Neuron (in vitro differentiated cells): ENCODE results near the gene AKT2.

Experiments
- H2AFZ ChIP-seq: one replicate; pipeline ENCODE4 v1.6.1; 2013; ENCODE audit warnings: low read depth, mild to moderate bottlenecking, inconsistent platforms, low read length, moderate library complexity
- H3K27me3 ChIP-seq: one replicate; pipeline ENCODE4 v1.6.1; 2013; ENCODE audit warnings: low read length; ENCODE audit not compliant: insufficient read depth
- H3K36me3 ChIP-seq: one replicate; pipeline ENCODE4 v1.6.1; 2013; ENCODE audit warnings: low read length; ENCODE audit not compliant: insufficient read depth
- H3K4me1 ChIP-seq: one replicate; pipeline ENCODE4 v1.6.1; 2013; ENCODE audit warnings: low read length; ENCODE audit not compliant: insufficient read depth
- H3K4me3 ChIP-seq: 2 replicates; pipeline ENCODE4 v1.5.1; 2013; ENCODE audit warnings: mild to moderate bottlenecking, low read length, moderate library complexity
- H3K9me3 ChIP-seq: one replicate; pipeline ENCODE4 v1.6.1; 2013; ENCODE audit warnings: low read length

AKT2 gene

GRCh38 chr19:40285353-40286234 lies 449 bp upstream of the AKT2 start:
- Histone ChIP-seq H3K4me1 (peaks cover 18% of the 10 kb centered on the region), H3K36me3 (no peaks in the 10 kb centered on the region), H3K9me3 (no peaks in the 10 kb centered on the region), H3K4me3 (peak overlapping the region; percentile 80), H2AFZ (peak overlapping the region; percentile 68), H3K27me3 (no peaks in the 10 kb centered on the region)

GRCh38 chr19:40284251-40284500 lies 969 bp downstream of the AKT2 start:
- peak overlapping the region; percentile 80 for H3K4me3 ChIP-seq
- peaks cover 18% of the 10 kb centered on the region for H3K4me1 ChIP-seq
- no peaks in the 10 kb centered on the region for H3K27me3 ChIP-seq
- H3K36me3 ChIP-seq, result no peaks in the 10 kb centered on the region
- no peaks in the 10 kb centered on the region for H3K9me3 ChIP-seq
- H2AFZ ChIP-seq, result no peak overlapping the region

GRCh38 chr19:40283414-40284250 lies 1.5 kb downstream of the AKT2 start:
- Histone ChIP-seq H2AFZ (no peak overlapping the region), H3K9me3 (no peaks in the 10 kb centered on the region), H3K36me3 (no peaks in the 10 kb centered on the region), H3K4me1 (peaks cover 18% of the 10 kb centered on the region), H3K4me3 (peak overlapping the region; percentile 80), H3K27me3 (no peaks in the 10 kb centered on the region)

- Histone ChIP-seq H3K4me1 (peaks cover 18% of the 10 kb centered on the region), H3K4me3 (no peak overlapping the region), H3K36me3 (no peaks in the 10 kb centered on the region), H3K9me3 (no peaks in the 10 kb centered on the region), H2AFZ (no peak overlapping the region), H3K27me3 (no peaks in the 10 kb centered on the region)
Measured at GRCh38 chr19:40282920-40283319, 2.2 kb downstream of the AKT2 start.

GRCh38 chr19:40282209-40282580 lies 3.0 kb downstream of the AKT2 start:
- no peak overlapping the region for H2AFZ ChIP-seq
- H3K36me3 ChIP-seq, result no peaks in the 10 kb centered on the region
- no peaks in the 10 kb centered on the region for H3K27me3 ChIP-seq
- no peaks in the 10 kb centered on the region for H3K9me3 ChIP-seq
- H3K4me3 ChIP-seq, result no peak overlapping the region
- peaks cover 18% of the 10 kb centered on the region for H3K4me1 ChIP-seq

GRCh38 chr19:40281381-40282208 lies 3.5 kb downstream of the AKT2 start:
- Histone ChIP-seq H2AFZ (no peak overlapping the region), H3K4me3 (no peak overlapping the region), H3K9me3 (no peaks in the 10 kb centered on the region), H3K36me3 (no peaks in the 10 kb centered on the region), H3K27me3 (no peaks in the 10 kb centered on the region), H3K4me1 (peaks cover 18% of the 10 kb centered on the region)

GRCh38 chr19:40280608-40281221 lies 4.4 kb downstream of the AKT2 start:
- H3K36me3 ChIP-seq, result no peaks in the 10 kb centered on the region
- no peaks in the 10 kb centered on the region for H3K27me3 ChIP-seq
- no peak overlapping the region for H3K4me3 ChIP-seq
- H3K4me1 ChIP-seq, result peaks cover 15% of the 10 kb centered on the region
- no peaks in the 10 kb centered on the region for H3K9me3 ChIP-seq
- H2AFZ ChIP-seq, result no peak overlapping the region

DNA sequence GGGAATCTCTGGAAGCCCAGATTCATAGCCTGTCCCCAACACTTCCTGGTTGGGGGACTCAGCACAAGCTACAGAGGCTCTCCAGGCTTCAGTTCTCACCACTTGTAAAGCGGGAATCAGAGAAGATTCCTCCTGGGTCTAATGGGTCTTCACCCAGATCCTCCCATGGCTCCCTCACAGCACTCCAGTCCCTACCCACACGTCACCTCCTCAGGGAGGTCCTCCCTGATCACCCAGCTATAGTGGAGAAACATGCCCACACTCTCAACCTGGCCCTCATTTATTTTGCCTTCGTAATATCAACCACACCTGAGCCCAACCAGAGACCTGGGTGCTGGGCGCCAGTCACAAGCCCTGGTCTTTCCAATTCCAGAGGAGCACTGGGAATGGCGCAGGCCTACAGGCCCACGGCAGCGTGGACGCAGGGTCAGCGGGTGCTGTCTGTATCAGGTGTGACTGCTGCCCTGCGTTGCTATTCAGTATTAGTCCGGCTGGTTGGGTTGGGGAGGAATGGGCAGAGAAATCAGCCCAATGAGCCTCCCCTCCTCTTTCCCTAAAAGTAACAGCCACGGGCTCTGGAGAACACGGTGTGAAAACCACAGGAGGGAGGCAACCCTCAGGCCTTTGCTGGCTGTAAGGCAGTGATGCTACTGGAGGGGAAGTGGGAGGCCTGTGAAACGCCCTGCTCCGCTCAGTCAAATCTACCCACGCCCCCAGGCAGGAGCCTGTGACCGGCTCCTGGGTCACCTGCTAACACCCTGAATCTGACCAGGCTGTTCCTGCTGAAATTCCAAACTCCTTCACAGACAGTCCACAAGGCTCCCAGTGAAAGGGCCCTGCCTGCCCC lies 5.2 kb downstream of the AKT2 start:
- H3K36me3 ChIP-seq, result no peaks in the 10 kb centered on the region
- no peak overlapping the region for H2AFZ ChIP-seq
- H3K27me3 ChIP-seq, result no peaks in the 10 kb centered on the region
- no peaks in the 10 kb centered on the region for H3K9me3 ChIP-seq
- H3K4me3 ChIP-seq, result no peak overlapping the region
- H3K4me1 ChIP-seq, result peaks cover 14% of the 10 kb centered on the region

- no peaks in the 10 kb centered on the region for H3K36me3 ChIP-seq
- H3K27me3 ChIP-seq, result no peaks in the 10 kb centered on the region
- H3K9me3 ChIP-seq, result no peaks in the 10 kb centered on the region
- peaks cover 10% of the 10 kb centered on the region for H3K4me1 ChIP-seq
- no peak overlapping the region for H2AFZ ChIP-seq
- no peak overlapping the region for H3K4me3 ChIP-seq
Measured at GRCh38 chr19:40279120-40279551, 6.0 kb downstream of the AKT2 start.

GRCh38 chr19:40278361-40279035 lies 6.6 kb downstream of the AKT2 start:
- peaks cover 4% of the 10 kb centered on the region for H3K4me1 ChIP-seq
- H3K4me3 ChIP-seq, result no peak overlapping the region
- H3K9me3 ChIP-seq, result no peaks in the 10 kb centered on the region

GRCh38 chr19:40277356-40278059 lies 7.6 kb downstream of the AKT2 start:
- H3K36me3 ChIP-seq, result no peaks in the 10 kb centered on the region
- no peaks in the 10 kb centered on the region for H3K4me1 ChIP-seq
- no peak overlapping the region for H2AFZ ChIP-seq
- H3K27me3 ChIP-seq, result no peaks in the 10 kb centered on the region
- no peaks in the 10 kb centered on the region for H3K9me3 ChIP-seq
- no peak overlapping the region for H3K4me3 ChIP-seq

More at GRCh38 chr19:40278361-40279035, 6.6 kb downstream of the AKT2 start:
- H3K27me3 ChIP-seq, result no peaks in the 10 kb centered on the region
- H2AFZ ChIP-seq, result no peak overlapping the region
- H3K36me3 ChIP-seq, result no peaks in the 10 kb centered on the region
